ENCODE data around the gene PSMB11. TPM values are rescaled to one million over a fixed set of nuclear protein-coding genes. Genes with fewer than 3 reads are reported as not detected.

Gene PSMB11
- total RNA-seq, 1 donor from 2014 or later: not detected

GRCh38 chr14:23021434-23021833 lies 20.6 kb upstream of the PSMB11 start:
- DNase-seq (ENCODE audit: low read depth) (no peak), FAIRE-seq (no peak)
- H3K36me3 ChIP-seq (ENCODE audit: control insufficient read depth, insufficient read depth, low read length): peaks cover 10% of the 10 kb centered on the region
- no peak for TF ChIP-seq CTCF (IDR thresholded peaks at IDR 0.05; ENCODE audit: insufficient read depth, low read length, severe bottlenecking)
- no peaks in the 10 kb centered on the region for H3K27me3 ChIP-seq (ENCODE audit: control insufficient read depth, insufficient read depth, low read length)
- H3K4me3 ChIP-seq (ENCODE audit: low read depth, low read length): no peak overlapping the region

GRCh38 chr14:23021889-23022442 lies 20.0 kb upstream of the PSMB11 start:
- no peaks in the 10 kb centered on the region for H3K27me3 ChIP-seq (ENCODE audit: control insufficient read depth, insufficient read depth, low read length)
- no peak for TF ChIP-seq CTCF (IDR thresholded peaks at IDR 0.05; ENCODE audit: insufficient read depth, low read length, severe bottlenecking)
- FAIRE-seq (no peak), DNase-seq (ENCODE audit: low read depth) (no peak)
- H3K36me3 ChIP-seq (ENCODE audit: control insufficient read depth, insufficient read depth, low read length): peaks cover 10% of the 10 kb centered on the region
- no peak overlapping the region for H3K4me3 ChIP-seq (ENCODE audit: low read depth, low read length)

GRCh38 chr14:23023022-23023794 lies 18.8 kb upstream of the PSMB11 start:
- Histone ChIP-seq H3K27me3 (ENCODE audit: control insufficient read depth, insufficient read depth, low read length) (no peaks in the 10 kb centered on the region), H3K36me3 (ENCODE audit: control insufficient read depth, insufficient read depth, low read length) (peaks cover 10% of the 10 kb centered on the region), H3K4me3 (ENCODE audit: low read depth, low read length) (no peak overlapping the region)
- TF ChIP-seq CTCF (IDR thresholded peaks at IDR 0.05; ENCODE audit: insufficient read depth, low read length, severe bottlenecking): no peak
- FAIRE-seq (no peak), DNase-seq (ENCODE audit: low read depth) (no peak)

GRCh38 chr14:23023795-23024152 lies 18.2 kb upstream of the PSMB11 start:
- FAIRE-seq (no peak), DNase-seq (ENCODE audit: low read depth) (no peak)
- TF ChIP-seq CTCF (IDR thresholded peaks at IDR 0.05; ENCODE audit: insufficient read depth, low read length, severe bottlenecking): no peak
- Histone ChIP-seq H3K27me3 (ENCODE audit: control insufficient read depth, insufficient read depth, low read length) (no peaks in the 10 kb centered on the region), H3K36me3 (ENCODE audit: control insufficient read depth, insufficient read depth, low read length) (peaks cover 12% of the 10 kb centered on the region), H3K4me3 (ENCODE audit: low read depth, low read length) (no peak overlapping the region)

- FAIRE-seq: no peak
Measured at GRCh38 chr14:23024612-23025075, 17.4 kb upstream of the PSMB11 start.

More at GRCh38 chr14:23024612-23025075, 17.4 kb upstream of the PSMB11 start:
- DNase-seq (ENCODE audit: low read depth): no peak
- Histone ChIP-seq H3K36me3 (ENCODE audit: control insufficient read depth, insufficient read depth, low read length) (peaks cover 18% of the 10 kb centered on the region), H3K4me3 (ENCODE audit: low read depth, low read length) (no peak overlapping the region), H3K27me3 (ENCODE audit: control insufficient read depth, insufficient read depth, low read length) (no peaks in the 10 kb centered on the region)
- no peak for TF ChIP-seq CTCF (IDR thresholded peaks at IDR 0.05; ENCODE audit: insufficient read depth, low read length, severe bottlenecking)

Data from bronchial epithelial cell (primary cell).